HG03175 (cell line): ENCODE data around the gene AGPAT3.
"Not testable (repeated sequence)": the region's sequence is repeated elsewhere in the genome, so short reads cannot be mapped to it uniquely, and the experiment has no call there.

Source experiments
- ATAC-seq: cut with Tn5 transposase; IDR thresholded peaks from one replicate; pipeline ENCODE4 v1.9.1; 2021; ENCODE audit warnings: mild to moderate bottlenecking, moderate library complexity; ENCODE audit not compliant: unreplicated experiment

AGPAT3 gene

DNA sequence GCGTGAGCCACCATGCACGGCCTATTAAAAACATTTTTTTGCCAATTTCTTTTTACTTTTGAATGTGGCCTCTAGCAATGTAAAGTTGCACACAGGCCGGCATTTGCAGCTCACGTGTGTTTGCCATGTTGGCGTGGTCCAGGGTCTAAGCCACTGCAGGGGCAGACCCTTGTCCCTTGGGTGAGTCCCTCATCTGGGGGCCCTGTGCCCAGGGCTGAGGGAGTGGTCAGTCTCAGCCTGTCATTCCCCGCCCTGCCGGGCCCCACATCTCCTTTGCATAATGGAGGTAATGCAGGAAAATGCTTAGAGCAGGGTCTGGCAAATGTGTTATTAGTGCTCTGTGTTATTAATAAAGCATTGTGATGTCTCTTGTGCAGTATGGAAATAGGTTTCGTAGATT is 16.9 kb downstream of the AGPAT3 start:
- ATAC-seq, result no peak

DNA sequence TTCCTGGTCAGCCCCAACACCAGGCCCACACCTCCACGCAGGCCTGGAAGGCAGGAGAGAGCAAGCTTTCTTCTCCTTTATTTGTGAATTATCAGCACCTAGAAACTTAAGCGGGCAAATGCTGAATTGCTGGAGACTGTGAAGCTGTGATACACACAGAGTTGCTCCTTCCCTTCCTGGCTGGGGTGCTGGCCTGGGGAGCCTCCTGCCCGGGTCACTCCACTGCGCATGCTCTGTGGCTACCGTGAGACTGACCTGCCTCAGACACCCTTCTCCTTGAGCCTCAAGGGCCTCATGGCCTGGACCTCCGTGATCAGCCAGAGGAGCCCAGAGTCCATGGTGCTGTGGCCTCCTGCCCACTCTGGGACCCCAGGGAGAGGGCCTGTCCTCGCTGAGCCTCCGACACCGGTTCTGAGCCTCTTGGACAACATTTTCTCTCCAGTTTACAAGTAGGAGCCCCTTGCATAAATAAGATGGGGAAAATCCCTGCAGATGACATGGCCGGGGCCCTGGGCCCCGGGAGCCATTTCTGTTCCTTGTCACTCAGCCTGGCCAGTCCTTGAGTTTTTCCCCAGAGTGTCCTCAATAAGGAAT is 18.0 kb downstream of the AGPAT3 start:
- no peak for ATAC-seq

DNA sequence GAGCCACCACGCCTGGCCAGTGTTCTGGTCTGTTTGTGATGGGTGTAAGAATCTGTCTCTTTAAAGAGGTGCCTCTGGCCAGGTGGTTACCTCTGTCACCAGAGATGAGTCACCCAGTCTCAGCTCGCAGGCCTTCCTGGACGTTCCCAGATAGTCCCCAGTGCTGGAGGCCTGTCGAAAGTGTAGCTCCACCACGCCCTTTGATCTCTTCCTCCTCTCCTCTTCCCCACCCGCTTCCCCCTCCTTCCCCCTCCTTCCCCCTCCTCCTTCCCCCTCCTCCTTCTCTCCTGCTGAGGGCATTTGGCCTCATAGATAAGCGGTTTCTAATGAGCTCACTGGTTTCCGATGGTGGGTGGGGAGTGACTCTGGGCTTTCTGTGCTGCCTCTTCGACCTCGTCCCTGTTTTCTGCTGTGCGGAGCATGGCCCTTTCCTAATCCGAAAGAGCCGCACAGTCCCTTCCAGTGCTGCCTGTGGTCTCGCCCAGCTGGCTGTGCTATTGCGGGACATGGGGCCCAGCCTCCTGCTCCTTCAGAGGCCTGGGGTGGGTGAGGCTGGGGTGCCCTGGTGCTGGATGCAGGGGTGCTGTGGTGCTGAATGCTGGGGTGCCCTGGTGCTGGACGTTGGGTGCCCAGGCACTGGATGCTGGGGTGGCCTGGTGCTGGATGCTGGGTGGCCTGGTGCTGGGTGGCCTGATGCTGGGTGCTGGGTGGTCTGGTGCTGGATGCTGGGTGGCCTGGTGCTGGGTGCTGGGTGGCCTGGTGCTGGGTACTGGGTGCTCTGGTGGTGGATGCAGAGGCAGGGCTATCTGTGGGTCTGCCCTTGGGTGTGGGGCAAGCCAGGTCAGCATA is 19.2 kb downstream of the AGPAT3 start:
- ATAC-seq, result no peak

DNA sequence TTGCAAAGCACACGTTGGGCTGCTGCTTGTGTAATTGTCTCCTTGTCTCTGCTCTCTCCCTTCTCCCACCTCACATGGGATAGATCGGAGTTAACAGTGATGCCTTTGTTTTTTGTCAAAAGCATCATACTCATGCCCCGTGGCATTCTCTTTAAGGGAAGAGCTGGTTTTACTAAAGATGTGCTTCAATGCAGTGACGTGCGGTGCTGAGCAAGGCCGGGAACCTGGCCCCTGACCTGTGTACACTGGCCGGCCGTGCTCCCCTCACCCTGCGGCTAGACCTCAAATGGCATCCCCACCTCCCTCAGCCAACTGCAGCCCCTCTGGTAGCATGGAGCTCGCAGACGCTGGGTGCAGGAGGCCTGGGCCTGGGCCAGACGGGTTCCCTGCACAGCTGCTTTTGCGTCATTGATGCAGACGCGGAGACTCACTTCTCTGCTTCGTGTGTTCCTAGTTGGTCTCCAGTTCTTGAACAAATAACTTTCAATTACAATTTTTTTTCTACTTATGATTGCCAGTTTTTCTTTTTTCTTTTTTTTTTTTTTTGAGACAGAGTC is 19.9 kb downstream of the AGPAT3 start:
- no peak for ATAC-seq

DNA sequence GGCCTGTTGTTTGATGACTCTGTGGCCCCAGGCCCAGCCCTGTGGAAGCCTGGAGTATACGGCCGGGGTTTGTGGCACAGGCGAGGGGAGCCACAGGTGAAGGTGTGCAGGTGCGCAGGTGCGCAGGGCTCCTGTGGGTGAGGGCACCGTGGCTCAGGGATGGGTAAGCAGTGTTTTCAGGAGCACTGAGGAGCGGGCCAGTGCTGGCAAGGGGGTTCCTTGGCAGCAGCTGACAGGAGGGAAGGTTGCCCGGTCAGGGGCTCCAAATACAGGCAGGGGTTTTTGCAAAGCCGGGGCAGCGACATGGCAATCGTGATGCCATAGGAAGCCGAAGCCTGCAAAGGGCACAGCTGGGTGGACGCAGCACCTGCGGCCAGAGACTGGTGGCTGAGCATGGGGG is 20.7 kb downstream of the AGPAT3 start:
- no peak for ATAC-seq

DNA sequence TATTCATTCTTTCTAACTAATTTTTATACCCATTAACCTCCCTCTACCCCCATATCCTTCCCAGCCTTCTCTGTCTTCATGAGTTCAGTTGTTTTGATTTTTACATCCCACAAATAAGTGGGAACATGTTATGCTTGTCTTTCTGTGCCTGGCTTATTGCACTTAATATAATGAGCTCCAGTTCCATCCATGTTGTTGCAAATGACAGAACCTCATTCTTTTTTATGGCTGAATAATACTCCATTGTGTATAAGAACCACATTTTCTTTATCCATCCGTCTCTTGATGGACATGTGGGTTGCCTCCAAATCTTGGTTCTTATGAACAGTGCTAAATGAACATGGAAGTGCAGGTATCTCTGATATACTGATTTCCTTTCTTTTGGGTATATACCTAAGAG is 21.5 kb downstream of the AGPAT3 start:
- no peak for ATAC-seq

DNA sequence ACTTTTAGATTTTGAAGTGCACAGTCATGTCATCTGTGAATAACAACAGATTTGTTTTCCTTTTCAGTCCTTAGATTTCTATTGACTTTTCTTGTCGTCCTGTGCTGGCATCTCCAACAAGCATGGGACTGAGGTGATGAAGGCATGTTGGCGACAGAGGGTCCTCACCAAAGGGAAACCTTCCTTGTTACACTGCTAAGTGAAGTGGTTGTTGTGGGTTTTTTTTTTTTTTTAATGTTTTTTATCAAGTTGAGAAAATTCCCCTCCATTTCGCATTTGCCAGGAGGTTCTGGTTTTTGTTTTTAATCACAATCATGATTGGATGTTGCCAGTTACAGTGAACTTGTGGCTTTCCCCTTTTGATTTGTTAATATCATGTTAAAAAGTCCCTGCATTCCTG is 24.0 kb downstream of the AGPAT3 start:
- no peak for ATAC-seq

DNA sequence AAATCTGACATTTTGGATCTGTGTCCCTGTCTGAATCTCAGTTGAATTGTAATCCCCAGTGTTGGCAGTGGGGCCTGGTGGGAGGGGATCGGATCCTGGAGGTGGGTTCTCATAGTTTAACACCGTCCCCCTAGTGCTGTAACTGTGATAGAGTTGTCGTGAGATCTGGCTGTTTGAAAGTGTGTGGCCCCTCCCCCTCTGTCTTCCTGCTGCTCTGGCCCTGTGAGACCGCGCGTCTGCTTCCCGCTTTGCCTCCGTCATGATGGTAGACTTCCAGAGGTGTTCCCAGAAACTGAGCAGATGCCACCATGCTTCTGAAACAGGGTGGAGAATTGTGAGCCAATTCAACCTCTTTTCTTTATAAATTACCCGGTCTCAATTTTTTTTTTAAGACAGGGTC is 25.0 kb downstream of the AGPAT3 start:
- ATAC-seq, result no peak

DNA sequence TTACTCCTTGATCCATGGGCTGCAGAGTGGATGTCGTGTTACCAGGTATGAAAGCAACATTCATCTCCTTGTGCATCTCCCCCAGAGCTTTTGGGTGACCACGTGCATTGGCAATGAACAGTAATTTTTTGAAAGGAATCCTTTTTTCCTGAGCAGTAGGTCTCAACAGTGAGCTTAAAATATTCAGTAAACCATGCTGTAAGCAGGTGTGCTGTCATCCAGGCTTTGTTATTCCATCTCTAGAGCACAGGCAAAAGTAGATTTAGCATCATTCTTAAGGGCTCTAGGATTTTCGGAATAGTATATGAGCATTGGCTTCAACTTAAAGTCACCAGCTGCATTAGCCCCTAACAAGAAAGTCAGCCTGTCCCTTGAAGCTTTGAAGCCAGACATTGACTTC is 27.3 kb downstream of the AGPAT3 start:
- no peak for ATAC-seq

DNA sequence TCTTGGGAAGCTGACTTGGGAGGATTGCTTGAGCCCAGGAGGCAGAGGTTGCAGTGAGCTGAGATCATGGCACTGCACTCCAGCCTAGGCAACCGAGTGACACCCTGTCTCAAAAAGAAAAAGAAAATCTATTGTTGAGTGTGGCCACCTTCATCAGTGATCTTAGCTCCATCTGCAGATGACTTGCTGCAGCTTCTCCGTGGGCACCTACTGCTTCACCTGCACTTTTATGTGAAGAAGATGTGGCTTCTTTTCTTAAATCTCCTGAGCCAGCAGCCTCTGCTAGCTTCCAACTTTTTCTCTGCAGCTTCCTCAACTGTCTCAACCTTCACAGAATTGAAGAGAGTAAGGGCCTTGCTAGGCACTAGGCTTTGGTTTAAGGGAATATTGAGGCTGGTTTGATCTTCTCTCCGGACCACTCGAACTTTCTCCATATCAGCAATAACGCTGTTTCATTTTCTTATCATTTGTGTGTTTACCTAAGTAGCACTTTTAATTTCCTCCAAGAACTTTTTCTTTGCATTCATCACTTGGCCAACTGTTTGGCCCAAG is 28.0 kb downstream of the AGPAT3 start:
- ATAC-seq, result no peak

DNA sequence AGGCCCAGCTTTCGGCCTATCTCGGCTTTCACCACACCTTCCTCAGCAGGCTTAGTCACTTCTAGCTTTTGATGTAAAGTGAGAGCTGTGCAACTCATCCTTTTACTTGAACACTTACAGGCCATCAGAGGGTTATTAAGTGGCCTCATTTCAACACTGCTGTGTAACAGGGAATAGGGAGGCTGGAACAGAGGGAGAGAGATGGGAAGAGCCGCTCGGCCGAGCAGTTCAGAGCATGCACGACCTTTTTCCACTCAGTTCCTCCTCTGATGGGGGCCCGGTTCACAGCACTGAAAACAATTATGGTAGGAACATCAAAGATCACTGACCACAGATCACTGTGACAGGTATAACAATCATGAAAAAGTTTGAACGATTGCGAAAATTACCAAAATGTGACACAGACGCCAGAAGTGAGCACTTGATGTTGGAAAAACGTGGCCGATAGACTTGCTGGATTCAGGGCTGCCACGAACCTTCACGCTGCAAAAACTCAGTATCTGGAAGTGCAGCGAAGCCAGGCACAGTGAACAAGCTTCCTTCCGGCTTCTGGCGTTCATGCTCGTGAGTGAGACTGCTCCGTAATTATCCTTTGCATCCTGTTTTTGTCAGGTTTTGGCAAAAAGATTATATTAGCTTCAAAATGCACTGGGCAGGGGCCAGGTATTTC is 28.6 kb downstream of the AGPAT3 start:
- ATAC-seq, result no peak

DNA sequence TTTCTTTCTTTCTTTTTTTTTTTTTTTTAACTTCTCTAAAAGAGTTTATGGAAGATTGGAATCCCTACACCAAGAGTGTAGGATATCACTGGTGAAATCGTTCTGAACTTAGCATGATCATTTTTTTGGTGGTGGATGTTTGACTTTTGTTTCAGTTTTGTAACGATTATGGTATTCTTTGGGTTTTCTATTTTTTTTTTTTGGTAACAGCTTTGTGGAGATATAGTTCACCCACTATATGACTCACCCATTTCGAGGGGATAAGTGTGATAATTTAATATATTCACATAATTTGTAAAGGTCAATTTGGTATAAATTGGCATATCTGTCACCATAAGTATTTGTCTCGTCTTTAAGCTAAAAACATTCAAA is 29.2 kb downstream of the AGPAT3 start:
- ATAC-seq, result no peak

DNA sequence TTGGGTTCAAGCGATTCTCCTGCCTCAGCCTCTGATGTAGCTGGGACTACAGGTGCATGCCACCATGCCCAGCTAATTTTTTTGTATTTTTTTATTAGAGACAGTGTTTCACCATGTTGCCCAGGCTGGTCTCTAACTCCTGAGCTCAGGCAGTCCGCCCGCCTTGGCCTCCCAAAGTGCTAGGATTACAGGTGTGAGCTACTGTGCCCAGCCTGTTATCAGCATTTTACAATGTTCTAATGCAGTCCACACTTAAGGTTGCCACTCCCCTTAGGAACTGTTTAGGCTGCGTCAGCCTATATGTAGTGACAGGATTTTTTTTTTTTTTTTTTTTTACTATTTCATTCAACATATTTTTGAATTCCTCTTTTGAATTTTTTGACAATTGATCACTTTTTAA is 30.2 kb downstream of the AGPAT3 start:
- ATAC-seq, result no peak

DNA sequence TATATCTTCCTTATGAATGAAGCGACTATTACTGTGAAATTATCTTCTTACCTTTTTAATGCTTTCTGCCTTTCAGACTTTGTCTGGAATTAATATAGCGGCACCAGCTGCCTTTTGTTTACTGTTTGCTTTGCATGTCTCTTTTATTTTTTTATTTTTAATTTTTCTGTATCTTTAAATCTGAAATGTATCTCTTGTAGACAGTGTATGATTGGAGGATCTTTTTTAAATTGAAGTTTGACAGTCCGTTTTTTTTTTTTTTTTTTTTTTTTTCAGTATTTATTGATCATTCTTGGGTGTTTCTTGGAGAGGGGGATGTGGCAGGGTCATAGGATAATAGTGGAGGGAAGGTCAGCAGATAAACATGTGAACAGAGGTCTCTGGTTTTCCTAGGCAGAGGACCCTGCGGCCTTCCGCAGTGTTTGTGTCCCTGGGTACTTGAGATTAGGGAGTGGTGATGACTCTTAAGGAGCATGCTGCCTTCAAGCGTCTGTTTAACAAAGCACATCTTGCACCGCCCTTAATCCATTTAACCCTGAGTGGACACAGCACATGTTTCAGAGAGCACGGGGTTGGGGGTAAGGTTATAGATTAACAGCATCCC is 31.8 kb downstream of the AGPAT3 start:
- not testable (repeated sequence) for ATAC-seq

DNA sequence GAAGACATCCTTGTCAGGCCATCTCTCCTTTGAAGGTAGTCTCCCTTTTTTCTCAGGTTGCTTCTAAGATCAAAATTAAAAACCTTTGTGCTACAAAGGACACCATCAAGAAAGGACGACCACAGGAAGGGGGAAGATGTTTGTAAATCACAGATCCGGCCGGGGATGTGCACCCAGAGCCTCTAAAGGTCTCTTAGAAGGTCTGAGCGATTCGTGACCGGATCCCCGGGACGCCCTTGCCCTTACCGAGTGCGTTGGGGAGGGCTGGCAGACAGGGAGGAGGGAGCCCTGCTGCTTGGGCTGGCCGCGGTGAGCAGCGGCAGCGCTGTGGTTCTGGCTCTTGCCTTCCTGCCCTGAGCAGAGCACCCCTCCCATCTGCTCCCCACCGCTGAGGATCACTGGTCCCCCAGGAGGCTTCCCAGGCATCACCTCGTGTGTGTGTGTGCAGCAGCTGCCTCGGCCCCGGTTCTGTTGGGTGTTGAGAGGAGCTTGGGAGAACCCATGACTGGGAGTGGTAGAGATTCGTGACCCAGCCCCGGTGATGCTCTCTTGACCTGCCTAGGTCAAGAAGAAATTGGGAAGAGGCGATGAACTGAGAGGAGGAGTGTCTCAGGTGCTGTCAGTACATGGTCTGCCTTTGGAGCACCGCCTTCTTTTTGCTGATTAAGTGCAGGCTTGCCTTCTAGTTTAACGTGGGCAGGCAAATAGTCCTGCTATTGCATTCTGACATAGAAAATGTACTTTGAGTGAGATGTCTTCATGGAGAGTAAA is 34.5 kb downstream of the AGPAT3 start:
- no peak for ATAC-seq

DNA sequence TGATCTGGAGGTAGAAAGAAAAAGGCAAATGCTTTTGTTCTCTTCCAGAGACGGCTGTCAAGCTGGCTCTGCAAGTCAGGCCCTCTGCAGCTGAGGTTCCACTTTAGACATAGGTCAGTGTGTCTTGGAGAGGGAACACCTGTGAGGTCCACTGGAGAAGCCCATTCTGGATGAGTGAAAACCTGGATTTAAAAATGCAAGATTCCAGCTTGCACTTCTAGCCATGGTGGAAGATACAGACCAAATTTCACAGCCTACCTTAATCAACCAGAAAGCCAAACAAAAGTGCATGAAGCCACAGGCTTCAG is 35.0 kb downstream of the AGPAT3 start:
- no peak for ATAC-seq

DNA sequence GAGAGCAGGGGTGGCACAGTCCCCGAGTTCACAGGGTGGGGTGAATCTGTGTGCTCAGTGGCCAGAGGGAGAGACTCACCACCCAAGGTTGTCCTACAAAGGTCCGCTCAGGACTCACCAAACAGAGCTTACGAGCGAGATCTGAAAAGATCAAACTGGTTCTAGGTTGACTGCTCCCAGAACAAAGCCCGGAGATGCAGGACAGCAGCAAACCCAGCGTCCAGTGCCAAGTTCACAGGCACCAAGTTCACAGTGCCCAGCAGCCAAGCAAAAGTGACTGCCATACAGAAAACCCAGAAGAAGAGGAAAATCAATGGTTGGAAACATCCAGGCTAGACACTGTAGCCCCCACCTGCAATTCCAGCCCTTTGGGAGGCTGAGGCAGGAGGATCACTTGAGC is 35.7 kb downstream of the AGPAT3 start:
- no peak for ATAC-seq

DNA sequence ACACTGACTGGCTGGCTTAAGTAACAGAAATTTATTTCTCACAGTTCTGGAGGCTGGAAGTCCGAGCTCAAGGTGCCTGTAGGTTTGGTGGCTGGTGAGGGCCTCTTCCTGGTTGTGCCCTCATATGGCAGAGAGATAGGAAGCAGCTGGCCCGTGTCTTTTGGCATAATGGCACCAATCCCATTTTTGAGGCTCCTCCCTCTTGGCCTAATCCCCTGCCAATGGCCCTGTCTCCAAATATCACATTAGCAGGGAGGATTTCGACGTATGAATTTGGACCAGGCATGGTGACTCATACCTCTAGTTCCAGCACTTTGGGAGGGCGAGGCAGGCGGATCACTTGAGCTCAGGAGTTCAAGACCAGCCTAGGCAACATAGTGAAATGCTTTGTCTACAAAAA is 37.4 kb downstream of the AGPAT3 start:
- no peak for ATAC-seq

DNA sequence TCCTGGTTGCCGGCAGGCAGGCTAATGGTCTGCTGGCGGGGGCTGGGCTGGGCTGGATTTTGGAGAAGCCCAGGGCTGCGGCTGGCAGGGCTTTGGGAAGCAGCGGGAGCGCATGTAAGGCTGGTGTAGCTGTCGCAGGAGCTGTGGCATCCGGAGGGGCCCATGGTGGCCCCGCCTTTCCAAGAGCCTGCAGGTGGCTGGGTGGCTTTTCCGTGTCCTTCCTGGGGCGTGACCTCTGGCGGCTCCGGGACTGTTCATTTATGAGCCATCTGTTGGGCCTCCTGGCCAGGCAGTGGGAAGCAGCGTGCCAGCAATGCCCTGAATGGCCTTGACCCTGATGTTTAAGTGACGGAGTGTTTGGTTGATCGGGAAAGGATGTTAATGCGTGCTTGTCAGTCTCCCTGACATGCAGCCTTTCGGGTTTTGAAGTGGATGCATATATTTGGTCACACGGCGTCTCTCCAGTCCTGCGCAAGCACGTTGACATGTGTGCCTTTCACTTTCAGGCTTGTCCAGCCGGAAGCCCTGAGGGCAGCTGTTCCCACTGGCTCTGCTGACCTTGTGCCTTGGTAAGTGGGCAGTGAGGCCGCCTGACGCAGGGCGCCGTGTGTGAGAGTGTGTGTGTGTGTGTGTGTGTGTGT is 38.5 kb downstream of the AGPAT3 start:
- no peak for ATAC-seq

DNA sequence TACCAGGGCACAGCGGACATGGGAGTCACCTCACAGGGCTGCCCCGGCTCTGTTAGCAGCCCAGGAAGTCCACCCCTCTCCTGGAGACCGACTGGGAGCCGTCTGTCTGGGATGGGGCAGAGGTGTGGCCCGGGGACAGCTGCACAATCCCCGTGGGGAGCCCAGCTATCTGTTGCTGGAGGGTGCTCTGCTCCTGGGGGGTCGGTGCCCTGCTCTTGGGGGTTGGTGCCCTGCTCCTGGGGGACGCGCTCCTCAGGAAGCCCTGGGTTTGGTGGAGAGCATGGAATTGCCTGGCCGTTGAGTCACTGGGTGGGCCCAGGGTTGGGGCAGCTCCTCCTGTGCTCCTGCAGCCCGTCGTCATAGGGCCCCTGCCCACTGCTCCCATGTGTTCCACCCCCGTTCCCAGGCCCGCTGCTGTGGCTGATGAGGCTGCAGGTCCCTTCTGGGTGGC is 39.3 kb downstream of the AGPAT3 start:
- ATAC-seq, result no peak
